ENCODE results near the gene BUD23.

Gene BUD23

GRCh38 chr7:73742753-73743641, 59.6 kb downstream of the BUD23 start:
- no peak for DNase-seq

GRCh38 chr7:73746378-73746777, 63.0 kb downstream of the BUD23 start:
- no peak for DNase-seq

Measured in inflammatory macrophage treated with lipopolysaccharide for 4 hours (primary cell).